KBM-7 (cell line): ENCODE results near the gene PCDHGA5.
"Not testable (repeated sequence)": the region's sequence is repeated elsewhere in the genome, so short reads cannot be mapped to it uniquely, and the experiment has no call there.

Experiments used
- DNase-seq: peaks from one replicate; pipeline ENCODE4 v3.0.0-alpha.2; 2015
- in situ Hi-C: fragments of 300-500 bp; cut with MboI; formaldehyde crosslinking; loops from 2 replicates; pipeline ENCODE4 v1.14.3; 2020; ENCODE audit warnings: low sequenced_read_pairs, low pct_unique_long_range_greater_than_20kb, mixed read lengths

Gene PCDHGA5

GRCh38 chr5:141363952-141364660, at the start of gene PCDHGA5:
TSS of gene PCDHGA5 (plus strand) at chr5:141364162. CDS start at chr5:141364331, 169 bp downstream.
- no peak for DNase-seq
- in situ Hi-C loops, result loop anchor here (25.0 kb wide), 1 partner anchor 198 kb away; no protein-coding TSS in a partner anchor

GRCh38 chr5:141316963-141317362, 47.0 kb upstream of the PCDHGA5 start:
- DNase-seq, in situ Hi-C loops: not testable (repeated sequence)

GRCh38 chr5:141319202-141319601, 44.8 kb upstream of the PCDHGA5 start:
- DNase-seq, result no peak
- in situ Hi-C loops, result no loop called here

GRCh38 chr5:141319699-141320098, 44.3 kb upstream of the PCDHGA5 start:
- in situ Hi-C loops, result no loop called here
- no peak for DNase-seq

- in situ Hi-C loops, result no loop called here
- DNase-seq, result peak; percentile 92
These were observed 43.5 kb upstream of the PCDHGA5 start, which contains the start of gene TAF7 for GRCh38 chr5:141320225-141321169. TSS of gene TAF7 (minus strand) at chr5:141320784. CDS start at chr5:141320044, 740 bp downstream.

GRCh38 chr5:141322261-141322660, 41.7 kb upstream of the PCDHGA5 start:
- in situ Hi-C loops, result no loop called here
- no peak for DNase-seq

GRCh38 chr5:141326088-141326854, 37.7 kb upstream of the PCDHGA5 start:
- in situ Hi-C loops, result no loop called here
- no peak for DNase-seq

GRCh38 chr5:141328231-141328630, 35.7 kb upstream of the PCDHGA5 start:
- in situ Hi-C loops, result no loop called here

GRCh38 chr5:141330299-141331080, 33.5 kb upstream of the PCDHGA5 start, which contains the start of gene PCDHGA1:
TSS of gene PCDHGA1 (plus strand) at chr5:141330514.
- DNase-seq, result peak; percentile 50
- in situ Hi-C loops, result no loop called here

More at GRCh38 chr5:141328231-141328630, 35.7 kb upstream of the PCDHGA5 start:
- DNase-seq, result no peak

- DNase-seq, in situ Hi-C loops: not testable (repeated sequence)
These were observed 31.4 kb upstream of the PCDHGA5 start for GRCh38 chr5:141332571-141332970.

GRCh38 chr5:141338538-141339306, 25.2 kb upstream of the PCDHGA5 start, which contains the start of gene PCDHGA2:
TSS of gene PCDHGA2 (plus strand) at chr5:141338760.
- in situ Hi-C loops, result no loop called here

GRCh38 chr5:141340781-141341354, 23.1 kb upstream of the PCDHGA5 start:
- DNase-seq, in situ Hi-C loops: not testable (repeated sequence)

More at GRCh38 chr5:141338538-141339306, 25.2 kb upstream of the PCDHGA5 start, which contains the start of gene PCDHGA2:
- DNase-seq, result peak; percentile 41

- no peak for DNase-seq
These were observed 21.2 kb upstream of the PCDHGA5 start for GRCh38 chr5:141342773-141343172.

GRCh38 chr5:141343242-141343952, 20.6 kb upstream of the PCDHGA5 start, which contains the start of gene PCDHGA3:
TSS of gene PCDHGA3 (plus strand) at chr5:141343829. CDS start at chr5:141344034, 205 bp downstream.
- in situ Hi-C loops, result no loop called here
- DNase-seq, result no peak

More at GRCh38 chr5:141342773-141343172, 21.2 kb upstream of the PCDHGA5 start:
- in situ Hi-C loops, result no loop called here

- in situ Hi-C loops, result no loop called here
- DNase-seq, result no peak
These were observed 20.0 kb upstream of the PCDHGA5 start for GRCh38 chr5:141343953-141344463.

GRCh38 chr5:141345327-141345726, 18.6 kb upstream of the PCDHGA5 start:
- no peak for DNase-seq
- in situ Hi-C loops, result no loop called here
